Inferior parietal cortex (tissue), 1 donor: ENCODE data around the gene NOC2L.

ENCODE experiments used
- DNase-seq: peaks from one replicate; pipeline ENCODE4 v3.0.0-alpha.2; 2016; ENCODE audit errors: extremely low spot score

Gene NOC2L

DNA sequence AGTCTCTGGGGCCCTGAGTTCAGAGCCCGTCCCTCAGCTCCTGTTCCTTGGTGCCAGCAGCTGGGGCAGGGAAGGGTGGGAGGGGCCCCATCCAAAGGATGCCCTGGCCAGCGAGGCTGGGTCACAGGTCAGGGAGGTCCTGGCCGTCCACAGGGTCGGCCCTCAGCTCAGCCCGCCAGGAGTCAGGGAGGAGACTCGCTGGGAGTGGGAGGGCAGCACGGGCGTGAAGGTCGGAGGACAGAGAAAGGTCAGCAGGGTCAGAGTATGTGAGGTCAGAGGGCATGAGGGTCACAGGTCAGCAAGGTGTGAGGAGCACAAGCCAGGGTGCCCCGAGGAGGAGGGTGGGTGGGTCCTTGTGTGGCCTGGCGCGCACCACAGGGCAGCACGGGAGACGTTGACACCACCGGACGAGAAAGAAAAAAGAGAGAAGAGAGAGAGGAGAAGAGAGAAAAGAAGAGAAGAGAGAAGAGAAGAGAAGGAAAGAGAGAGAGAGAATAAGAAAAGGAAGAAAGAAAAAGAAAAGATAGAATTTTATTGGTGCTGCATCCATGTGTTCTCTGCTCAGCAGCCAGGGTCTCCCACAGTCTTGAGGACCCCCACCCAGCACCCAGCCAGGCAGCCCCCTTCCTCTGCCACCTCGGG is 15.8 kb upstream of the NOC2L start:
- DNase-seq, result no peak

- DNase-seq, result no peak
These were observed 15.2 kb upstream of the NOC2L start for GRCh38 chr1:974293-974640.

GRCh38 chr1:973459-974292 is 14.6 kb upstream of the NOC2L start:
- no peak for DNase-seq

DNA sequence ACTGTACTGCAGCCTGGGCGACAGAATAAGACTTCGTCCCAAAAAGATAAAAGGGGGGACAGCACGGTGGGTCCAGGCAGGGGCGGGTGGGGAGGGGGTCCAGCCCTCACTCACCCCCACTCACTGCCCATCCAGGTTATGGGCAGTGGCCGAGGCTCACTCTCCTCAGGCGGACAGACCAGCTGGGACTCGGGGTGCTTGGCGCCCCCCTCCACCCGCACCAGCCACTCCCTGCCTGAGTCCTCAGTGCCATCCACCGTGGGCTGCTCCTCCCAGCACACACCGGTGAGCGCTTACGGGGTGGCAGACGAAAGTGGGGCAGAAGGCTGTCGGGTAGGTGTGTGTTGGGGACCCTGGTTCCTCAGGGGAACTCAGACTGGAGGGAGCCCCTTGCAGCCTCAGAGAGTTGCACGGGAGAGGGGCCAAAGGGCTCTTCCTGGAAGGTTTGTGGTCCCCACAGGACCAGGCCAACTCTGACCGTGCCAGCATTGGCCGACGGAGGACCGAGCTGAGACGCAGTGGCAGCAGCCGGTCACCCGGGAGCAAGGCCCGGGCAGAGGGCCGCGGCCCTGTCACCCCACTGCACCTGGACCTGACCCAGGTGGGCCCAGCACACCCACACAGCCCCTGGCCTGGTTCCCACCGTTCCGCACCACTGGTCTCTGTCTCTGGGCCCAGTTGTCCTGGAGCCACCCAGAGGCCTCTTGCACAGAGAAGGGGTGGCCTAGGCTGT is 13.8 kb upstream of the NOC2L start:
- no peak for DNase-seq

DNA sequence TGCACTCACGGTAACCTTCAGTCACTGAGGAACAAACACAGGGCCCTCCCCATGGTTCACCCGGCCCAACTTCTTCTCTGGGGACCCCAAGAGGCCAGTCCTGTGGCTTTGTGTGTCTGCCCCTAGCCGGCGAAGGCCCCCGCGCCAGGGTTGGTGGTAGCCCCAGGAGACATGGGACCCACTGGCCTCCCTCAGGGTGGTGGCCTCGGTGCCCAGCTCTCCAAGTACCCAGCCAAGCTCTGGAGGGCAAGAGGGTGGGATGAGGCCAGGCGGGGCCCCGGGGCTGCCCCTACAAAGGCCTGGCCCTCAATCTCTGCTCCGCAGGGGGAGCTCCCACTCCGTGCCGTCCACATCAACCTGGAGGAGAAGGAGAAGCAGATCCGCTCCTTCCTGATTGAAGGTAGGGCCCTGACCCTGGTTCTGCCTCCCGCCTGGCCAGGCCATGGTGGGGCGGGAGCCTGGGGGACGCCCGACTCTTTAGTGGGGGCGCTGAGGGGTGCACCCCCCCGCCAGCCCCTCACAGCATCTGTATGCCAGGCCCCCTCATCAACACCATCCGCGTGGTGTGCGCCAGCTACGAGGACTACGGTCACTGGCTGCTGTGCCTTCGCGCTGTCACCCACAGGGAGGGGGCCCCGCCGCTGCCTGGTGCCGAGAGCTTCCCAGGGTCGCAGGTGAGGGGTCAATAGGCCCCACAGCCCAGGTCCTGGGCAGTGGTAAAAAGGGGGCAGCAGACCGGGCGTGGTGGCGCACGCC is 12.9 kb upstream of the NOC2L start:
- no peak for DNase-seq

GRCh38 chr1:970973-971730 is 12.1 kb upstream of the NOC2L start:
- no peak for DNase-seq

DNA sequence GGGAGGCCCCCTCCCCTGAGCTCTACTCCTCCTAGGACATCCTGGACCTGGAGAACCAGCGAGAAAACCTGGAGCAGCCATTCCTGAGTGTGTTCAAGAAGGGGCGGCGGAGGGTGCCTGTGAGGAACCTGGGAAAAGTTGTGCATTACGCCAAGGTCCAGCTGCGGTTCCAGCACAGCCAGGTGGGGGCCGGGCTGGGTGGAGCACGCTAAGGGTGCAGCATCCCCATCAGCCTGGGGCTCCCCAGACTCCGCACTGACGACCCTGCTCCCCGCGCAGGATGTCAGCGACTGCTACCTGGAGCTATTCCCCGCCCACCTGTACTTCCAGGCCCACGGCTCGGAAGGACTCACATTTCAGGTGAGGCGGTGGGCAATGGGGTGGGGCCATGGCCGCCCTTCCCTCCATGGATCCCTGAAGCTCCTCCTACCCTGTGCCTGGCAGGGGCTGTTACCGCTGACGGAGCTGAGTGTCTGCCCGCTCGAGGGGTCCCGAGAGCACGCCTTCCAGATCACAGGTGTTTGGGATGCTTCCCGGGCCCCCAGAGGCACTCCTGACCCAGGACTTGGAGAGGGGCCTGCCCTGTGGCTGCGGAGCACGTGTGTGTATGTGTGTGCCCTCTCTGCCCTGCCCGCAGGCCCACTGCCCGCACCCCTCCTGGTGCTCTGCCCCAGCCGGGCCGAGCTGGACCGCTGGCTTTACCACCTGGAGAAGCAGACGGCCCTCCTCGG is 11.4 kb upstream of the NOC2L start:
- no peak for DNase-seq

DNA sequence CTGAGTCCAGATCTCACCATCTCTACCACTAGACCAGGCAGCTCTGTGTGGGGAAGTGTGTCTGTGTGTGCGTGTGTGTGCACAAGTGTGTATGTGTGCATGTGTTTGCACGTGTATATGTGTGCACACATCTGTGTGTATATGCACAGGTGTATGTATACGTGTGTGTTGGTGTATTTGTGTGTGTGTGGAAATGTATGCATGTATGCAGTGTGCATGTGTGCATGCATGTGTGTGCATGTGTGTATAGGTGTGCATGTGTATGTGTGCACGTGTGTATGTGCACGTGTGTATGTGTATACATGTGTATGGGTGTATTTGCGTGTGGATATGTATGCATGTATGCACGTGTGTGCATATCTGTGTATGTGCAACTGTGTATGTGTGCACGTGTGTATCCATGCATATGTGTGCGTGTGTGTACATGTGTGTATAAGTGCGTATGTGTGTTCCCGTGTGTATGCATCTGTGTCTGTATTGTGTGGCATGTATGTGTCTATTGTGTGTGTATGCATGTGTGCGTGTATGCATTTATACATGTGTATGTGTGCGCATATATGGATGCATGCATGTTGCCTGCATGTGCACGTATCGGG is 10.3 kb upstream of the NOC2L start:
- DNase-seq, result no peak

DNA sequence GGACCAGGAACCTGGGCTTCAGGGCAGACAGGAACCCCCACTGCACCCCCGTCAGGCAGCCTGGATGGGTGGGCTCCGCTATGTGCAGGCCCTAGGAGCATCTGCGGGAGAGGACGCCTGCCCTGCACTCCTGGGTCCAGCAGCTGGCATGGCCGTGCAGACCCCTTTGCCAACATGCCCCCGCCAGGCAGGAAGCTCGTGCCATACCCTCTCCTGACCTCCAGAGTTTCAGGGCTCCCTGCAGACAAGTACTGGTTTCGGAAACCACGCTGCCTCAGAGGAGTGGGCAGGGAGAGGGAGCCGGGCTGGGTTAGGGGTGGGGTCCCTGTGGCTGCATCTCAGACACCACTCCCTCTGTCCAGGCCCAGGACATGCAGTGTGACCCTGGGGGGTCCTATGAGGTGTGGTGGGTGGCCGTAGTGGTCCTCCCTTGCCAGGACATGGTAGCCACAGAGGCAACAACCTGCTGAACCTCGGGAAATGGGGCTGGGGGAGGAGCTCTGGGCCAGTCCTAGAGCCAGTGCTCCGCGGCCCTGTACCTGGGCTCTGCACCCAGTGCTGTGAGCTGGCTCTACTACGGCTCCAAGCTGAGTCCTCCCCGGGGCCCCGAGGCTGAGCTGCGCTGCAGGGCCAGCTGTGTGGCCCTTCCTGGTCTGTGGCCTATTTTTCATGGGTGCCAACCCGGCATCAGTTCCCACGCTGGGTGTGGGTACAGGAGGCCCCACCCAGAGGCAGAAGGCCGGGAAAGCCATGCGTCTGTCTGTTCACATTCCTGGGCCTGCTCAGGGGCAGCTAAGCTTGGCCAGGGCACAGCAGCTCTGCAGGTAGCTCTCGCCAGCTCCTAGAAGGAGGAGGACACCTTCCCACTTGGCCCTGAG is 8.6 kb upstream of the NOC2L start:
- DNase-seq, result no peak

DNA sequence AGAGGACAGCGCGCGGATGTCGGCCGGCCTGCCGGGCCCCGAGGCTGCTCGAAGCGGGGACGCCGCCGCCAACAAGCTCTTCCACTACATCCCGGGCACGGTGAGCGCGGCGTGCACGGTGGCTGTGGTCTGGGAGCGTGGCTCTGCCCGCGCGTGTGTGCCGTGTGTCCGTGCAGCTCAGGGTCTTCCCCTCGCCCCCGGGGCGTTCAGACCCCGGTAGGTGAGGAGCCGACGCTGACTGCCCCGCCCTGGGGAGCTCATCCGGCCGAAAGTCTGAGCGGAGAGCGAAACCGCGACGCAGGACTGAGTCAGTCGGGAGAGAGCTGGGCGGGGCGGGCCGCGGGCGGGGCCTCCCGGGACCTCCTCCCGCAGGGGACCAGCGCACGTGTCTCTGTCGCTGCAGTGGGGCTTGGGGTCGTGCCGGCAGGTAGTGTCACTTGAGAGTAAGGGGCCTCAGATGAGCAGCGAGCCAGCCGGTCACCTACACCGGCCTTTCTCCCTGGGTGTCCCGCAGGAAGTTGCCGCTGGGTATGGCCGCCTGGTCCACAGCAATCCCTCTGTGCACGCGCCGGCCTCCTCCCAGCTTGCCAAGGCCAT is 7.7 kb upstream of the NOC2L start:
- DNase-seq, result no peak

GRCh38 chr1:966135-966703 is 7.2 kb upstream of the NOC2L start, which contains the start of gene PLEKHN1:
TSS of gene PLEKHN1 (plus strand) at chr1:966482. CDS start at chr1:966532, 50 bp downstream.
- DNase-seq, result no peak

GRCh38 chr1:965526-966134 is 6.6 kb upstream of the NOC2L start:
- DNase-seq, result no peak

- DNase-seq, result no peak
These were observed 5.9 kb upstream of the NOC2L start for GRCh38 chr1:964691-965525.

DNA sequence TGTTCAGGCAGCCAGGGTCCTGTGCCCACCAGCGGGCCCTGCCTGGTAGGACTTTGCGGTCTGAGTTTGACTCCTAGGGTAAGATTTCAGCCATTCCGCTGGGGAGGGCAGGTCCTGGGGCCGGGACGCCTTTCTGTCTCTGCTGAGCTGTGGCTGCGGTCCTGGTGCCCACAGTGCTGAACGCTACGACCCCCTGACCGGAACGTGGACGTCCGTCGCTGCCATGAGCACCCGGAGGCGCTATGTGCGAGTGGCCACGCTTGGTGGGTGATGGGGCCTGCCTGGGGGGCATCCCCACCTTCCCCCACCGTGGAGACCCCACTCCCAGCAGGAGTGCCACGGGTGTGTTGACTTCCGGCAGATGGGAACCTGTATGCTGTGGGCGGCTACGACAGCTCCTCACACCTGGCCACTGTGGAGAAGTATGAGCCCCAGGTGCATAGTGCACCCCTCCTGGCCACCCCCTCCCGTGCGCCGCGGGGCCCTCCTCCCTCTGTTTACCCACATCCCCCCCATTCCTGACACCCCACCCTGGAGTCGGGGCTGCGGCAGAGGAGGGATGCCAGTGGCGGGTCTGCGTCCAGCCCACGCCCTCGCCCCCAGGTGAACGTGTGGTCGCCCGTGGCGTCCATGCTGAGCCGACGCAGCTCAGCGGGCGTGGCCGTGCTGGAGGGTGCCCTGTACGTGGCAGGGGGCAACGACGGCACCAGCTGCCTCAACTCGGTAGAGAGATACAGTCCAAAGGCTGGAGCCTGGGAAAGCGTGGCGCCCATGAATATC is 4.9 kb upstream of the NOC2L start:
- no peak for DNase-seq

- no peak for DNase-seq
These were observed 4.2 kb upstream of the NOC2L start for GRCh38 chr1:963301-963651.
